ENCODE results near the gene USP11. TPM values are rescaled to one million over a fixed set of nuclear protein-coding genes. Genes with fewer than 3 reads are reported as not detected.
A peak's percentile ranks its signal among the peaks of the same experiment; 100 is the strongest.

The USP11 gene
- total RNA-seq, 2 experiments from 2014 or later, result 12.2 to 12.4 TPM

- Mint-ChIP-seq H3K27ac (peak overlapping the region; percentile 0), H3K9me3 (no peaks in the 10 kb centered on the region), H3K4me3 (no peak overlapping the region), H3K4me1 (ENCODE audit: low read depth) (peaks cover 4% of the 10 kb centered on the region), H3K36me3 (ENCODE audit: low read depth) (peaks cover 22% of the 10 kb centered on the region), H3K27me3 (ENCODE audit: low read depth) (no peaks in the 10 kb centered on the region)
- intact Hi-C loops (cut with micrococcal nuclease), result no loop called here
- CTCF ChIA-PET, result no interaction called here
- no peak for DNase-seq
Measured at GRCh38 chrX:47230136-47230868, 2.5 kb upstream of the USP11 start.

- Mint-ChIP-seq H3K9me3 (no peaks in the 10 kb centered on the region), H3K4me3 (no peak overlapping the region), H3K36me3 (ENCODE audit: low read depth) (peaks cover 18% of the 10 kb centered on the region), H3K4me1 (ENCODE audit: low read depth) (peaks cover 13% of the 10 kb centered on the region), H3K27ac (peak overlapping the region; percentile 31), H3K27me3 (ENCODE audit: low read depth) (no peaks in the 10 kb centered on the region)
- no peak for DNase-seq
- CTCF ChIA-PET, result interaction anchor here (0.6 kb wide), 1 partner anchor 12 kb away, joined by 4 read pairs; no protein-coding TSS in a partner anchor
- intact Hi-C loops (cut with micrococcal nuclease), result no loop called here
Measured at GRCh38 chrX:47231167-47231566, 1.6 kb upstream of the USP11 start.

- Mint-ChIP-seq H3K27me3 (ENCODE audit: low read depth) (no peaks in the 10 kb centered on the region), H3K4me1 (ENCODE audit: low read depth) (peaks cover 20% of the 10 kb centered on the region), H3K9me3 (no peaks in the 10 kb centered on the region), H3K4me3 (peak overlapping the region; percentile 85), H3K27ac (peak overlapping the region; percentile 92), H3K36me3 (ENCODE audit: low read depth) (peaks cover 15% of the 10 kb centered on the region)
- DNase-seq, result no peak
- CTCF ChIA-PET, result interaction anchor here (1.2 kb wide), 1 partner anchor 42 kb away, joined by 3 read pairs; no protein-coding TSS in a partner anchor
- intact Hi-C loops (cut with micrococcal nuclease), result loop anchor here (2.0 kb wide), 1 partner anchor 427 kb away; the partner anchor contains the start of gene UXT
Measured at GRCh38 chrX:47232197-47232802, 509 bp upstream of the USP11 start.

- Mint-ChIP-seq H3K27me3 (ENCODE audit: low read depth) (no peaks in the 10 kb centered on the region), H3K9me3 (no peaks in the 10 kb centered on the region), H3K27ac (peak overlapping the region; percentile 92), H3K36me3 (ENCODE audit: low read depth) (peaks cover 11% of the 10 kb centered on the region), H3K4me1 (ENCODE audit: low read depth) (peaks cover 20% of the 10 kb centered on the region), H3K4me3 (peak overlapping the region; percentile 85)
- DNase-seq, result peak; percentile 96
- intact Hi-C loops (cut with micrococcal nuclease), result loop anchor here (1.0 to 2.0 kb wide), 6 partner anchors 15 to 425 kb away; partner anchors contain the start of genes CDK16, NDUFB11, UBA1 and UXT
- CTCF ChIA-PET, result interaction anchor here (1.2 kb wide), 1 partner anchor 43 kb away, joined by 3 read pairs; no protein-coding TSS in a partner anchor
Measured at GRCh38 chrX:47233333-47234113, 714 bp downstream of the USP11 start.

- Mint-ChIP-seq H3K36me3 (ENCODE audit: low read depth) (peaks cover 4% of the 10 kb centered on the region), H3K4me3 (peak overlapping the region; percentile 60), H3K27ac (peak overlapping the region; percentile 69), H3K9me3 (no peaks in the 10 kb centered on the region), H3K27me3 (ENCODE audit: low read depth) (no peaks in the 10 kb centered on the region), H3K4me1 (ENCODE audit: low read depth) (peaks cover 20% of the 10 kb centered on the region)
- intact Hi-C loops (cut with micrococcal nuclease), result no loop called here
- CTCF ChIA-PET, result no interaction called here
- DNase-seq, result no peak
Measured at GRCh38 chrX:47234583-47234982, 1.8 kb downstream of the USP11 start.

GRCh38 chrX:47235691-47236103, 2.9 kb downstream of the USP11 start:
- Mint-ChIP-seq H3K9me3 (no peaks in the 10 kb centered on the region), H3K36me3 (ENCODE audit: low read depth) (no peaks in the 10 kb centered on the region), H3K27ac (peak overlapping the region; percentile 76), H3K27me3 (ENCODE audit: low read depth) (no peaks in the 10 kb centered on the region), H3K4me1 (ENCODE audit: low read depth) (peaks cover 20% of the 10 kb centered on the region), H3K4me3 (peak overlapping the region; percentile 65)
- no peak for DNase-seq
- intact Hi-C loops (cut with micrococcal nuclease), result loop anchor here (1.0 to 5.0 kb wide), 2 partner anchors 147 to 288 kb away; no protein-coding TSS in a partner anchor
- CTCF ChIA-PET, result no interaction called here

- Mint-ChIP-seq H3K4me3 (no peak overlapping the region), H3K27ac (no peak overlapping the region), H3K9me3 (no peaks in the 10 kb centered on the region), H3K36me3 (ENCODE audit: low read depth) (no peaks in the 10 kb centered on the region), H3K27me3 (ENCODE audit: low read depth) (no peaks in the 10 kb centered on the region), H3K4me1 (ENCODE audit: low read depth) (peaks cover 20% of the 10 kb centered on the region)
- CTCF ChIA-PET, result interaction anchor here (0.6 kb wide), 1 partner anchor 143 kb away, joined by 3 read pairs; no protein-coding TSS in a partner anchor
- no peak for DNase-seq
- intact Hi-C loops (cut with micrococcal nuclease), result loop anchor here (5.0 kb wide), 1 partner anchor 143 kb away; no protein-coding TSS in a partner anchor
Measured at GRCh38 chrX:47239199-47239598, 6.4 kb downstream of the USP11 start.

- H3K4me1 Mint-ChIP-seq (ENCODE audit: low read depth), result peaks cover 19% of the 10 kb centered on the region
- no peak overlapping the region for H3K27ac Mint-ChIP-seq
- CTCF ChIA-PET, result no interaction called here
- DNase-seq, result no peak
- no peaks in the 10 kb centered on the region for H3K27me3 Mint-ChIP-seq (ENCODE audit: low read depth)
- no peaks in the 10 kb centered on the region for H3K9me3 Mint-ChIP-seq
- intact Hi-C loops (cut with micrococcal nuclease), result loop anchor here (5.0 kb wide), 1 partner anchor 142 kb away; no protein-coding TSS in a partner anchor
- no peak overlapping the region for H3K4me3 Mint-ChIP-seq
- no peaks in the 10 kb centered on the region for H3K36me3 Mint-ChIP-seq (ENCODE audit: low read depth)
Measured at GRCh38 chrX:47239898-47240545, 7.2 kb downstream of the USP11 start.

GRCh38 chrX:47240619-47241018, 7.8 kb downstream of the USP11 start:
- intact Hi-C loops (cut with micrococcal nuclease), result no loop called here
- no peak overlapping the region for H3K27ac Mint-ChIP-seq
- no peaks in the 10 kb centered on the region for H3K27me3 Mint-ChIP-seq (ENCODE audit: low read depth)
- H3K4me1 Mint-ChIP-seq (ENCODE audit: low read depth), result peaks cover 13% of the 10 kb centered on the region
- H3K9me3 Mint-ChIP-seq, result no peaks in the 10 kb centered on the region
- no peak for DNase-seq
- no peaks in the 10 kb centered on the region for H3K36me3 Mint-ChIP-seq (ENCODE audit: low read depth)
- no peak overlapping the region for H3K4me3 Mint-ChIP-seq
- CTCF ChIA-PET, result no interaction called here

GRCh38 chrX:47241201-47242011, 8.6 kb downstream of the USP11 start:
- Mint-ChIP-seq H3K27me3 (ENCODE audit: low read depth) (no peaks in the 10 kb centered on the region), H3K4me1 (ENCODE audit: low read depth) (peaks cover 5% of the 10 kb centered on the region), H3K36me3 (ENCODE audit: low read depth) (no peaks in the 10 kb centered on the region), H3K4me3 (no peak overlapping the region), H3K27ac (no peak overlapping the region), H3K9me3 (no peaks in the 10 kb centered on the region)
- CTCF ChIA-PET, result no interaction called here
- intact Hi-C loops (cut with micrococcal nuclease), result no loop called here
- no peak for DNase-seq

GRCh38 chrX:47242321-47242720, 9.5 kb downstream of the USP11 start:
- H3K27me3 Mint-ChIP-seq (ENCODE audit: low read depth), result no peaks in the 10 kb centered on the region
- H3K4me3 Mint-ChIP-seq, result no peak overlapping the region
- CTCF ChIA-PET, result no interaction called here
- no peaks in the 10 kb centered on the region for H3K9me3 Mint-ChIP-seq
- H3K4me1 Mint-ChIP-seq (ENCODE audit: low read depth), result no peaks in the 10 kb centered on the region
- H3K36me3 Mint-ChIP-seq (ENCODE audit: low read depth), result no peaks in the 10 kb centered on the region
- no peak overlapping the region for H3K27ac Mint-ChIP-seq
- intact Hi-C loops (cut with micrococcal nuclease), result no loop called here
- no peak for DNase-seq

All from activated naive CD4-positive, alpha-beta T cell treated with anti-CD3 and anti-CD28 coated beads for 36 hours (primary cell).